Gastrocnemius medialis (tissue), 4 donors: Measurements from ENCODE around the gene PAK6.

Experiments
- POLR2A ChIP-seq, 2 donors: fragments of 450-650 bp; IDR thresholded peaks; one replicate each; pipeline ENCODE4 v1.6.1; 2017; ENCODE audit warnings: antibody characterized with exemption in 2 of 2, mild to moderate bottlenecking in 2 of 2, moderate library complexity in 2 of 2
- TF ChIP-seq, protein P1 (sequence below), 5 experiments: fragments of 450-650 bp in 3 of 5; fragments of 200-600 bp in 2 of 5; sonication (generic) in 2 of 5; IDR thresholded peaks in 4 of 5; conservative IDR thresholded peaks in 1 of 5; 1 replicate in 4 of 5; 2 replicates in 1 of 5; pipeline ENCODE4 v1.5.1; 2016 to 2019; ENCODE audit warnings: antibody characterized with exemption in 5 of 5, mild to moderate bottlenecking in 3 of 5, moderate library complexity in 3 of 5

DNA sequence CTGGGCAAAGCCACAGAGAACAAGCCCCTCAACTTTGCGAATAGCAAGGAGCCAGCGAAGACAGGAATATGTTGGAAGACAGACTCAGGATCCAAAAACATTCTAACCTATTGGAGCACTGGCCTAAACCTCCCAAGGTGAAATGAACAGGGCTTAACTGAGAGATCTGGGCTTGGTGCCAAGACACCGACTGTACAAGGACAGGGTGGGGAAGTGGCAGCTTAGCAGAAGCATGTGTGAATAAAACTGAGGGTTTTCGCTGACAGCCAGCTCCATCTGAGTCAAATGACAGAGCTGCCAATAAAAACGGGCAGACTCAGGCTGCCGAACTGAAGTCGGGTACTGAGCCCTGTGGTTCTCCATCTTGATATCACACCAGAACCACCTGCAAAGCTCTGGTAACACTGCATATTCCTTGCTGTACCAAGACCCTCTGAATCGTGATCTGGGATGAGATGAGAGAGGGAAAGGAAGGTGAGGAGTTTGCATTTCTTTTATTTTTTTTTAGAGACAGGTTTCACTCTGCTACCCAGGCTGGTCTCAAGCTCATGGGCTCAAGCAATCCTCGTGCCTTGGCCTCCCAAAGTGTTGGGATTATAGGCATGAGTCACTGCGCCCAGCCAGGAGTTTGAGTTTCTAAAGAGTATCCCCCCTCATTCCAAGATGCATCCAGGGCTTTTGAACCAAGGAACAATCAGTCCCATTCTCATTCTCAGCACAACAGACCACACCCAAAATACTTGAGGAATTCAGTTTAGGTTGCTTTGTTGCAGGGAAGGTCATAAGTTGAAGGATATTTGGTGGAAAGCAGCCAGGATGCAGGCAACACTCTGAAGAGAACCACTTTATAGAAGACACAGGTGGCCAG is 74.9 kb downstream of the PAK6 start:
- TF ChIP-seq, protein P1, sequence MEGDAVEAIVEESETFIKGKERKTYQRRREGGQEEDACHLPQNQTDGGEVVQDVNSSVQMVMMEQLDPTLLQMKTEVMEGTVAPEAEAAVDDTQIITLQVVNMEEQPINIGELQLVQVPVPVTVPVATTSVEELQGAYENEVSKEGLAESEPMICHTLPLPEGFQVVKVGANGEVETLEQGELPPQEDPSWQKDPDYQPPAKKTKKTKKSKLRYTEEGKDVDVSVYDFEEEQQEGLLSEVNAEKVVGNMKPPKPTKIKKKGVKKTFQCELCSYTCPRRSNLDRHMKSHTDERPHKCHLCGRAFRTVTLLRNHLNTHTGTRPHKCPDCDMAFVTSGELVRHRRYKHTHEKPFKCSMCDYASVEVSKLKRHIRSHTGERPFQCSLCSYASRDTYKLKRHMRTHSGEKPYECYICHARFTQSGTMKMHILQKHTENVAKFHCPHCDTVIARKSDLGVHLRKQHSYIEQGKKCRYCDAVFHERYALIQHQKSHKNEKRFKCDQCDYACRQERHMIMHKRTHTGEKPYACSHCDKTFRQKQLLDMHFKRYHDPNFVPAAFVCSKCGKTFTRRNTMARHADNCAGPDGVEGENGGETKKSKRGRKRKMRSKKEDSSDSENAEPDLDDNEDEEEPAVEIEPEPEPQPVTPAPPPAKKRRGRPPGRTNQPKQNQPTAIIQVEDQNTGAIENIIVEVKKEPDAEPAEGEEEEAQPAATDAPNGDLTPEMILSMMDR (IDR thresholded peaks at IDR 0.05 in 4 of 5, conservative IDR thresholded peaks at IDR 0.05 in 1 of 5) = no peak
- no peak for TF ChIP-seq POLR2A (IDR thresholded peaks at IDR 0.05)
